ENCODE data around the gene AKNA.
A peak's percentile ranks its signal among the peaks of the same experiment; 100 is the strongest.

Gene AKNA

GRCh38 chr9:114376586-114377445, 11.0 kb downstream of the AKNA start:
- no peak for DNase-seq (ENCODE audit: low read depth in 2 of 2)

DNA sequence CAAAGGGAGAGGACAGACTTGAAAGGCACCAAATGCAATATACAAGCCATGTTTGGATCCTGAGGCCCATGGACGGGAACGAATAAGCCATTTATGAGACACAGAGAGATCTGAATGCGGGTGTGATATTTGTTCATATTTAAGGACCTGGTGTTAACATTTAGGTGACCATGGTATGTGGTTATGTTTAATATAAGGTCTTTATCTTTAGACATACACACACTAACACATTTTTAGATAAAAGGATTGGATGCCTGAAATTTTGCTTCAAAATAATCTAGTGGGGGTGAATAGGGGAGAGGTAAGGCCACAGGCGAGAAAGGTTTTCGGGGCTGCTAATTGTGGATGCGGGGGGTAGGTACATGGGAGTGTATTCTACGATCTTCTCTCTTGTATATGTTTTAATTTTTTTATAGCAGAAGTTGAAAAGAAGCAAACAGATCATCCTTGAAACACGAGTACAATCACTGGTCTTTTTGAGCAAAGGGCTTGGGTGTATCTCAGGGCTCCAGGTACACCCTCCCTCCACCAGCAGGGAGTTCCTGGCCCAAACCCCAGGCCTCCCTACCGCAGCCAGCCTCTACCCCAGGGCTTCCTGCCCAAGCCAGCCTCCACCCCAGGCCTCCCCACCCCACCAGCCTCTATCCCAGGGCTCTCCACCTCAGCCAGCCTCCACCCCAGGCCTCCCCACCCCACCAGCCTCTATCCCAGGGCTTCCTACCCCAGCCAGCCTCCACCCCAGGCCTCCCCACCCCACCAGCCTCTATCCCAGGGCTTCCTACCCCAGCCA, 12.2 kb downstream of the AKNA start:
- no peak for DNase-seq (ENCODE audit: low read depth in 2 of 2)

GRCh38 chr9:114374936-114375335, 12.8 kb downstream of the AKNA start:
- DNase-seq (ENCODE audit: low read depth in 2 of 2) = no peak

GRCh38 chr9:114373960-114374730, 13.6 kb downstream of the AKNA start:
- no peak for DNase-seq (ENCODE audit: low read depth in 2 of 2)

GRCh38 chr9:114372921-114373448, 14.8 kb downstream of the AKNA start:
- peak; percentile 57 to 71 for DNase-seq (ENCODE audit: low read depth in 2 of 2)

DNA sequence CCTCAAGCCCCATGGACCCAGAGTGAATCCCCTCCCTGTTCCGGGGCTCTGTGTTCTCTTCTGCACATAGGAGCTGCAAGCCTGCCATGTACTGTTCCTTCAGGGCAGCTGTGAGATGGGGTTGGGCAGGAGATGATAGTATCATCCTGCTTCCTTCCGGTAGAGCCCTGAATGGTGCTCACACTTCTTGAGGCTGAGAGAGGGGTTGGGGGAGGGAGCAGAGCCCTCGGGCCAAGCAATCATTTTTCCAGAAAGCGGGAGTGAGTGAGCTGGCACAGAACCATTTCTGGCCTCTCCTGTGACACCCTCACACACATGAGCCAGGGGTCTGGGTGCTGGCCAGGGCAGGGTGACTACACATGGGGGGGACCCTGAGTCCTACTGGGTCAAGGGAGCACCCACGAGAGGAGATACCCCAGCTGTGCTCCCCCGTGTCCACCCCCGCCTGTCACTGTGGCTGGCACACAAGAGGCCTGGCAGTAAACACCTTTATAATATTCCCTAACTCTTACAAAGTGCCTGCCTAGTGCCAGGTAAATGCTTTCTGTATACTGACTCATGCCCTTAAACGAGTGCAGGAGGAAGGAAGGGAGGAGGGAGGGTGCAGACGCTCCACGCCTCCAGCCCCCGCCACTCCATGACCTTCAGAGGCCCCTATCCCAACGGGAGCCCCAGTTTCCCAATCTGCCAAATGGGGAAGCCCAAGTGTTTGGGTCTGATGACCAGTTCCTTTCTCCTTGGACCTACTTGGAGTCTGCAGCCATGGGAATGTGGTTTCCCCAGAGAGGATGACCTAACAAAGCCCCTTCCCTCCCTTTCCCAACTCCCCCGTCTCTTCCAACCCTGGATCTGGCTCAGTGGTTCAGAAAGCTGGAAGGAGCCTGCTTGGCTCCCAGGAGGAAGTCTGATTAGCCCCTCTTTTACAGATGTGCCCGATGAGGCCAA, 15.5 kb downstream of the AKNA start:
- no peak for DNase-seq (ENCODE audit: low read depth in 2 of 2)

- no peak for DNase-seq (ENCODE audit: low read depth in 2 of 2)
Observed at GRCh38 chr9:114371343-114371944, 16.3 kb downstream of the AKNA start.

GRCh38 chr9:114370968-114371320, 16.8 kb downstream of the AKNA start:
- no peak for DNase-seq (ENCODE audit: low read depth in 2 of 2)

DNA sequence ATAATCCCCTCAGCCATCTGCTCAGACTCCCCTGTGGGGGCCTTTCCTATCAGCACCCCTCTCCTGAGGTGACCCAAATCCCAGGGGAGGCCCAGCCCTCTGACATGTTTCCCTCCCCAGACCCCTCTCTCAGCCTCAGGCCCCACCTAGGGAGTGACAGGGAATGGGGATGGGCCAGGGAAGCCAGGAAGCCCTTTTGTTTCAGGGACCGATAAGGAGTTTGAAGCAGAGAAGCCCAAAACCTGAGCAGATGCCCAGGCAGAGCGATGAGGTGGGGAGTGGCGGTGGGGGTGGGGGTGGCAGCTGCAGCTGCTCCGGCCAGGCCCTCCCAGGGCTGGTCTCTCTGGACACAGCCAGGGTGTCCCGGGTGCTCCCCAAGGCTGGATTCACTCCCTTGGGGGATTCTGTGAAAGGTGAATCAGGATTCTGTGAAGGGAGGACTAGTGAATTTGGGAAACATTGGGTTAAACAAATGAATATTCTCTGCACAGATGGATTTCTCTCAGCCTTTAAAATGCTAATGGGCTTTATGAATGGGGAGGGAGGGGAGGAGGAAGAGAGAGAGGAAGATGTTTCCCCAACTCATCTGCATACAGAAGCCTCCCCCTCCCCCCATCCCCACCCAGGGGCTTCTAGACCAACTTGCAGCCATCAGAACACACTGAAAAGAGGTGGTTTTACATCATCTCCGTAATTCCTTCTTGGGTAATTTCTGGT, 17.4 kb downstream of the AKNA start:
- no peak for DNase-seq (ENCODE audit: low read depth in 2 of 2)

DNA sequence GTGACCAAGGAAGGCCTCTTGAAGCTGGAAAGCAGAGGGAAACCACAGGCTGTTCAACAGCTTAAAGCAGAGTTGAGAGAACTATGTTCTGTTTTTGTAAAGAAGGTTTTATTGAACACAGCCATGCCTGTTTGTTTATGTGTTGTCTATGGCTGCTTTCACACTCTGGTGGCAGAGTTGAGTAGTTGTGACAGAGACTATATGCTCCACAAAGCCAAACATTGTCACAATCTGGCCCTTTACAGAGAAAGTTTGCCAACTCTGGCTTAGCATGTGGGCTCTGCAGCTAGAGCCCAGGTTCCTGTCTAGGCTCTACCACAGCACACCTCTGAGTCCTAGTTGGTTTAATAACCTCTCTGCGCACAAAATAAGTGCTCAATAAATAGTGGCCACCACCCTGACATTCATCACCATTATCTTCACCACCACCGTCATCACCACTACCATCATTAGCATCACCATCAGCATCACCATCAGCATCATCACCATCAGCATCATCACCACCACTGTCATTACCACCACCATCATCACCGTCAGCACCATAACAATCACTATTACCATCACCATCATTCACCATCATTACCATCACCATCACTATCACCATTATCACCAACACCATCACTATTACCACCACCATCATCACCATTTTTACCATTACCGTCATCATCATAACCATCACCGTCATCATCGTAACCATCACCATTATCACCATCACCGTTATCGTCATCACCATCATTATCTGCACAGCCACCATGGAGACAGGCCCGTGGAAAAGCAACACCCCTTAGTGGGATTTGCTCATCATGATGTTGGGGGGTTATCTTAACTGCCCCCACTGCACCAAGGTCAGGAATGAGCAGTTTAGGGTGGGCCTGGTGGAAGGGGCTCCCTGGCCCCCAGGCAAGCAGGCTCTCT, 18.3 kb downstream of the AKNA start:
- no peak for DNase-seq (ENCODE audit: low read depth in 2 of 2)

DNA sequence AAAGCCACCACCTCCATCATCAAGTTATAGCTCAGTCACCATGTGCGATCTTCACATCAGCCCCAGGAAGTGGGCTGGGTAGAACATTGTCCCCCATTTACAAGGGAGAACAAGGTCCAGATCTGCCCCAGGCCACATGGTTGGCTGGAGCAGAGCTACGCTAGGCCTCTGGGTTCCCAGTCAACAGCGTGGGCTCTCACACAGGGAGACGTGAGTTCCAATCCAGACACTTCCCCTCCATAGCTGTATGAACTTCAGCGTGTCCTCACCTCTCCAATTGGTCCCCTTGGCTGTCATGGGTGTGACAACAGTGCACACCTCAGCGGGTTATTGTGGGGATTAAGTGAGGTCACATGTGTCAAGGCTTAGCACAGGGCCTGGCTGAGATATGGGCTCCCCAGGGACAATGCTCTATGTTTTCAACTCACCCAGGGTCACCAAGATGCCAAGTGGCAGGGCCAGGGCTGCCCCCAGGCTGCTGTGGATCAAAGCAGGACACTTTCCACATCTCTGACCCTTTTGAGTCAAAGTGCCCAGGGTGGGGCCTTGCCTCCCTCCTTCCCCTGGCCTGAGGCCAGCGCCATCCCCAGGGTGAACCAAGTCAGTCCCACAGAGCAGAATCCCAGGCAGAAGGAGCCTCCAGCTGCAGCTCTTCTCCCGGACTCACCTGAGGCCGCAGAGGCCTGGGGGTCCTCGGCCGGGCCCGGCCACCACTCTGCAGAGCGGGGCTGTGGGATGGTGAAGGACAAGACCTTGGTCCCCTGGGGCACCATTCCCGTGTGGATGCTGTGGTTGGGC, 19.8 kb downstream of the AKNA start:
- no peak for DNase-seq (ENCODE audit: low read depth in 2 of 2)

GRCh38 chr9:114367366-114367765, 20.4 kb downstream of the AKNA start:
- no peak for DNase-seq (ENCODE audit: low read depth in 2 of 2)

DNA sequence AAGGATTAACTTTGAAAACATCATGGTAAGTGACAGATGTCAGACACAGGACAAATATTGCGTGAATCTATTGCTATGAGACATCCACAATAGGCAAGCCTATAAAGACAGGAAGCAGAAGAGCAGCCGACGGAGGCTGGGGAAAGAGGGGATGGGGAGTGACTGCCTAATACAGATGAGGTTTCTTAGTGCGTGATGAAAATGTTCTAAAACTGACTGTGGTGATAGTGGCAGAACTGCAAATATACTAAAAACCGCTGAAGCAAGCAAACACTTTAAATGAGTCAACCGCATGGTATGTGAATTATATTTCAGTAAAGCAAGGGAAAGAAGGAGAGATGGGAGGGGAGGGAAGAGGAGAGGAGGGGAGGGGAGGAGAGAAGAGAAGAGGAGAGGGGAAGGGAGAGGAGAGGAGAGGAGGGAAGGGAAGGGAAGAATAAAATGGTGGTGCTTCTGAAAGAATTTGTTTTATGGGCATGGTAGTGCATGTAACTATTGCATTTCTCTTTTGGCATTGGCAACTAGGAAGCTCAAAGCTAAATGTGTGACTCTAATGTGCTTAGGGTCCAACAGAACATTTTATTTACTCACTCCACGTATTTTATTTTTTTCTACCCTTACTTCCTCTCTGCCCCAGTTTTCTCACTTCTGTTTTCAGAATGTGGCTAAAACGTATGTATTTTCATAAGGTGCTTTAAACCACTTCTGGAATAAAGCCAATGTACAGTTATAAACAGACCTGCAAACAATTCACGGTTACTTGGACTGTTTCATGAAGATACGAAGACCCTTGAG, 21.3 kb downstream of the AKNA start:
- no peak for DNase-seq (ENCODE audit: low read depth in 2 of 2)

DNA sequence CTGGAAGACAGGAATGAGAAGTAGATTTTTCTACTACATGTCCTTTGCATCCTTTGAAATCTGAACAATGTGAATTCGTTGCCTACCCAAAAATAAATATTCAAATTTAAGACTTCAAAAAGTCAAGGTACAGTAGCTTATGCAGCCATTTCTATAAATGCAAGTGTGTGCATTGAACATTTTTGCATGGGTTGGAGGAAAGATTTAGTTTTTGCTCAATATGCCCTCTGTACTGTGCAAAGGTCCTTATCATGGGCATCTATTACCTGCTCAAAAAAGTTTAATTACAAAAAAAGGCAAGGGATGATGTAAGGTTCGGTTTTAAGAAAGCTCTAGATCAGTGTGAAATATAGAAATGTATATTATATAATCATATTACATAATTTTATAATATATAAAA, 22.6 kb downstream of the AKNA start:
- DNase-seq (ENCODE audit: low read depth in 2 of 2) = no peak

DNA sequence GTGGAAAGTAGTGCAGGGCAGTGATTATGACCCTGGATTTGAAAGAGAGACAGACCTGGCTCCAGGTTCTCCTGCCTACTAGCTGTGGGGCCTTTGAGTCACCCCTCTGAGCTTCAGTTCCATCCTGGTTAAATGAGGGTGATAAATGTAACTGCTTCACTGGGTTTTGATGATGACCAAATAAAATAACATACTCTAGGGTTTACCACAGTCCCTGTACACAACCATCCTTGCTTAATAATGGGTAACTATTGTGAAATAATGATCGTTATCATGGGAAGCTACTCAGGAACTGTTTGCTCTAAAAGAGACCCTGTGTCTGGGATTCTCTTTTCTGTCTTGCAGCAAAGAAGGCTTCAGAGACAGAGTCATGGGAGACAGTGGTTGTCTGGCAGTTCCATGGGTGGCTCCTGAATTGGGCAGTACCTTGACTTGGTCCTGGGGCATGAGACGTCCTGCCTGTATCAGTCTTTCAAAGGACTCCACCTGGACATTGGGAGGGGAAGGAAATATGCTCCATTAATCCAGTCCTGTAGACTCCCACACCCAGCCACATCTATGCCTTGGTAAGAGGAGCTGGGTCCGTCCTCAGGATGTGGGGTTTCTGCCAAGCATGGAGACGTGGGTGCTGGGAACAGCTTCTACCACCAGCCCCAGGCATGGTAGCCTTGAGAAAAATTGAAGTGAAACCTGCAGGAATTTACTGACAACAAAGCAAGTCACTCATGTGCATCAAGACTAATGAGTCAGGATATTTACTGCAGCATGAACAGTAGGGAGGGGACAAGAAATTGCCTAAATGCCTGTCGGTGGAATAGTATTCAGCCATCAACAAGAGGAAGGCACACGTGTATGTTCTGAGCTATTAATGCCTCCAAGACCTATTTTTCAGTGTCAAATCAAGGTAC, 23.4 kb downstream of the AKNA start:
- DNase-seq (ENCODE audit: low read depth in 2 of 2) = no peak

DNA sequence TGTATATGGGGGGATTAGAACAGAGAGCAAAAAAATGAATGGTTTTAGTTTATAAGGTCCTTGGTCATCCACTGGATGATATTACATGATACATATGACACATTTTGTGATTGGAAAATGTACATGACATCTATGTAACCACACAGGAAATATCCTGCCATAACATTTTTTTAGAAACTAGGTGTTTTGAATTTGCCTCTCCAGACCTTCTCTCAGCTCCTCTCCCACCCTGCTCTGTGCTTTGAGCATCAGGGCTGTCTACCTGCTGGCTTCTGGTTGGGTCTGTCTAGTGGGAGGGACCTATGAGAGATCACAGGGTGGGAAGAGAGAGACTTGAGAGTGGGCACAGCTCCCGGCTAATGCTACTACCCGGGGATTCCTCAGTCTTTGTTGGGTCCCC, 24.4 kb downstream of the AKNA start:
- DNase-seq (ENCODE audit: low read depth in 2 of 2) = no peak

Data from stimulated activated CD4-positive, alpha-beta T cell treated with anti-CD3 and anti-CD28 coated beads, Interleukin-12 subunit alpha, Interleukin-12 subunit beta, amount 100 ng/mL, for 24 hours (primary cell).